ENCODE data around the gene KAZN. TPM values are rescaled to one million over a fixed set of nuclear protein-coding genes. Genes with fewer than 3 reads are reported as not detected.
A peak's percentile ranks its signal among the peaks of the same experiment; 100 is the strongest.

Gene KAZN
- total RNA-seq, 1 donor from 2014 or later: 4.3 TPM

DNA sequence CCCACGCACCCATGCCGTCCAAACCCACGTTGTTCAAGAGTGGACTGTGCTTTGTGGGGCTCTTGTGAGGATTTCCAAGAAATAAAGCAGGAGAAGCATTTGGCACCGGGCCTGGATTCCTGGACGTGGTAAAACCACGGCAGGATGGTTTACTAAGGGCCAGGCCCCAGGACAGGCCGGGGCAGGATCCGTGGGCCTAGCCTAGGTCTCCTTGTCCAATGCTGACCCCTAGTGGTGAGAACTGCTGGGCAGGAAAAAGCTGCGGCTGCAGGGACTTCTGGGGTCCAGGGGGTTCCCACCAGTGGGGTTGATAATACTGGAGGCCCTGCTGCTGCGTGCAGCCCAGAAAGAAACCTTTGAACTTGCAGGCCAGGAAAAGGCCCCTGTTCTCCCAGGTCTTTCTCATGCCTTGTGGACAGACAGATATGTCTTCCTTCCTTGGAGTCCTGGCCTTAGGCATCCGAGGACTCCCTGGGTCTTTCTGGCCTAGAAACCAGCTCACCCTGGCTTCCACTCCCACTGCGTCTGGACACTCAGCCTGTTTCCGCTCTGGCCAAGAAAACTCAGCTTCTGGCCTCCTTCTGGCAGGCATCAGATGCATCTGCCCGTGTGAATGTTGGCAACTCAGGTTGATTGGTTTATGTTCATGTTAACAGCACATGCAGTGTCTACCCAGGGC, 448.1 kb downstream of the KAZN start:
- DNase-seq (ENCODE audit: missing footprints): no peak
- intact Hi-C loops (cut with DNase I): loop anchor here (5.0 to 10.0 kb wide), 3 partner anchors 269 to 1382 kb away; no protein-coding TSS in a partner anchor
- peak; percentile 64 for ATAC-seq

DNA sequence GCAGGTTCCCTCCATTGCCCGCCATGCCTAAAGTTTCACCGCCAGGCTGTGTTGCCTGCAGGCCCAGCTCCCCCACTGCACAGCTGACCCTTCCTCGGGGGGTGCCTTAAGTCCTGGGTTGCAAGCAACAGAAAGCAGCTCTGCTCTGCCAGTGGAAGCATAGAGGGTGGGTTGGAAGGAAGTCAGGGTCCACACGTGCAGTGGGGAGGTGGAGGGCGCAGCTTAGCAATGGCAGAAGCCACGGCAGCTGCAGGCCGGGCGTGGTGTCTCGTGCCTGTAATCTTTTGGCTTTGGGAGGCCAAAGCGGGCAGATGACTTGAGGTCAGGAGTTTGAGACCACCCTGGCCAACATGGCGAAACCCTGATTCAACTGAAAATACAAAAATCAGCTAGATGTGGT, 448.8 kb downstream of the KAZN start:
- DNase-seq (ENCODE audit: missing footprints) (no peak), ATAC-seq (no peak)
- intact Hi-C loops (cut with DNase I): loop anchor here (5.0 to 10.0 kb wide), 3 partner anchors 270 to 1382 kb away; no protein-coding TSS in a partner anchor

DNA sequence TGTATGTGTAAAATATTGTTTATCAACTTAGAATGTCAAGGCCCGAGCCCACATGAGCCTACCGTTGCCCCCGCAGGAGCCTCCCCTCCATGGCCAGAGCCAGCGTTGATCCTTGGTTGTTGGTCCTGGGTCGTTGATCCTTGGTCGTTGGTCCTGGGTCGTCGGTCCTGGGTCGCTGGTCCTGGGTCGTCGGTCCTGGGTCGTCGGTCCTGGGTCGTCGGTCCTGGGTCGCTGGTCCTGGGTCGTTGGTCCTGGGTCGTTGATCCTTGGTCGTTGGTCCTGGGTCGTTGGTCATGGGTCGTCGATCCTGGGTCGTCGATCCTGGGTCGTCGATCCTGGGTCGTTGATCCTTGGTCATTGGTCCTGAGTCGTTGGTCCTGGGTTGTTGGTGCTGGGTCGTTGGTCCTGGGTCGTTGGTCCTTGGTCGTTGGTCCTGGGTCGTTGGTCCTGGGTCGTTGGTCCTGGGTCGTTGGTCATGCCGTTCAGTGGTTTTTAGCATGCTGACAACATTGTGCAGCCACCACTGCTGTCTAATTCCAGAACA, 450.0 kb downstream of the KAZN start:
- intact Hi-C loops (cut with DNase I): loop anchor here (5.0 to 10.0 kb wide), 3 partner anchors 271 to 1384 kb away; no protein-coding TSS in a partner anchor
- DNase-seq (ENCODE audit: missing footprints) (no peak), ATAC-seq (no peak)

DNA sequence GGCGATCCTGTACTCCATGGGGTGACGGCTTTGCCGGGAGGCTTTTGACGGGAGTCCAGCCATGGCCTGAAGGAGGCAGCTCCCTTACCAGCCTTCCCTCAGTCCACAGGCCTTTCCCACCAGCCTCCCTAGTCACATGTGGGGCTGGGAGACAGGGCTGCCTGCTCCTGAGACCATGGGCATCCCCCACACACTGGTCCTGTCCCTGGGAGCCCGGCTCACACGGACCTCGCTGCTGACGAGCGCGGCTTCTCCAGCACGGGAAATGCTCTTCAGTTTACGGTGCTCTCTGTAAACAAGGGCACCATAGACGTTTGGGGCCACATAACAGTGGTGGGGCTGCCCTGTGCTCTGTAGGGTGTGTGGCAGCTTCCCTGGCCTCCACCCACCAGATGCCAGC, 450.6 kb downstream of the KAZN start:
- no peak for ATAC-seq
- DNase-seq (ENCODE audit: missing footprints): no peak
- intact Hi-C loops (cut with DNase I): loop anchor here (5.0 to 10.0 kb wide), 3 partner anchors 272 to 1384 kb away; no protein-coding TSS in a partner anchor

DNA sequence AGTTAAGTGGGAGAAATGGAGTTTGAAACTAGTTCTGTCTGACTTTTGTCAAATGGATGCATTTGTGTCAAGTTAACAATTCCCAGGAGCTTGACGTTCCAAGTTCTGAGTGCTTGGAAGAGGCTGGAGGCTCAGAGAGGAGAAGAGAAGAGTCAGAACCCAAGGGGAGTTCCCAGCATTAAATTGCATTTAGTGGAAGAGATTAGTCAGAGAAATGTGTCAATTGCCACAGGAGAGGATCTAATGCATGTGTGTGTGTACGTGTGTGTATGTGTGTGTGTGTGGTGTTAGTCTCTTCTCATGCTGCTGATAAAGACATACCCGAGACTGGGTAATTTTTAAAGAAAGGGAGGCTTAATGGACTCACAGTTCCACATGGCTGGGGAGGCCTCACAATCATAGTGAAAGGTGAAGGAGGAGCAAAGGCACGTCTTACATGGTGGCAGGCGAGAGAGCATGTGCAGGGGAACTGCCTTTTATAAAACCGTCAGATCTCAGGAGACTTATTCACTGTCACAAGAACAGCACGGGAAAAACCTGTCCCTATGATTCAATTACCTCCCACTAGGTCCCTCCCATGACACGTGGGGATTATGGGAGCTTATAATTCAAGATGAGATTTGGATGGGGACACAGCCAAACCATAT, 453.5 kb downstream of the KAZN start:
- no peak for ATAC-seq
- DNase-seq (ENCODE audit: missing footprints): no peak
- intact Hi-C loops (cut with DNase I): no loop called here

DNA sequence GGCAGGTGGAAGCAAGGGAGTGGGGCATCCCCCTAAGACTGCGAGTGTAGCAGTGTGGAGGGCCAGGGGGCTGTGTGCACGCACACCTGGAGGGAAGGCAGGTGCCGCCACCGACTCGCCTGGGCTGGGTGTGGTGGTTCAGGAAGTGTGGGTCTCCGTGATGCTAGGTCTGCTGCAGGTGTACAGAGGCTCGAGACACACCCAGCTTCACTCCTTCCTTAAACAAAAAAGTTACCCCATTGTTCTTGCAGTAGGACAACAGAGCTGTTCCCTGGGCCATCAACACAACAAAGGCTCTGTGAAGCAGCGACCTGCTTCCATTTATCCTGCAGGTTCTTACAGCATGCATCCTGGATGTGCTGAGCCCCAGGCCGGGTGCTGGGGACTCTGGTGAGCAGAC, 454.7 kb downstream of the KAZN start:
- intact Hi-C loops (cut with DNase I): no loop called here
- no peak for DNase-seq (ENCODE audit: missing footprints)
- ATAC-seq: no peak

DNA sequence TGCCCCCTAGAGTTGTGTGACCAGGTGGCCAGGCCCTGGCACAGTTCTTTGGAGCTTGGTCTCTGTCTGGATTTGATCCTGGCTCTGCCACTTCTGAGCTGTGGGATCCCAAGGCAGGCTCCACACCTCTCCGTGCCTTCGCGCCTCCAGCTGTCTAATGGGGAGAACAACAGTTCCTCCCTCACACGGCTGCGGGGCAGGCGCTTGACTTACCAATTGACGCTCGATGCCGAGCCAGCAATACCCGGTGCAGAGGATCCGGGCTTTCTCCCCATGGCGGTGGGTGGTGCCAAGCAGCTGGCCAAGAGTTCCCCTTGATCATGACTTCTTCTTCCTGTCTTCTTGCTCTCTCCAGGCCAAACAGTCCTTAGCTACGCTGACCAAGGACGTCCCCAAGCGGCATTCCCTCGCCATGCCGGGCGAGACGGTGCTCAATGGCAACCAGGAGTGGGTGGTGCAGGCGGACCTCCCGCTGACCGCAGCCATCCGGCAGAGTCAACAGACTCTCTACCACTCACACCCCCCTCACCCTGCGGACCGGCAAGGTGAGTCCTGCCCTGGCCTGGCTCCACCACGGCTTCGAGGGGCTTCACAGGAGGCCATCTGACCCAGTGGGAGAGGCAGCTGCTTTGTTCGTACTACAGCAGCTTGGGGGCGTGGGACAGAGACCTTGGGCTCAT, 457.4 kb downstream of the KAZN start:
- intact Hi-C loops (cut with DNase I): no loop called here
- DNase-seq (ENCODE audit: missing footprints) (no peak), ATAC-seq (no peak)

DNA sequence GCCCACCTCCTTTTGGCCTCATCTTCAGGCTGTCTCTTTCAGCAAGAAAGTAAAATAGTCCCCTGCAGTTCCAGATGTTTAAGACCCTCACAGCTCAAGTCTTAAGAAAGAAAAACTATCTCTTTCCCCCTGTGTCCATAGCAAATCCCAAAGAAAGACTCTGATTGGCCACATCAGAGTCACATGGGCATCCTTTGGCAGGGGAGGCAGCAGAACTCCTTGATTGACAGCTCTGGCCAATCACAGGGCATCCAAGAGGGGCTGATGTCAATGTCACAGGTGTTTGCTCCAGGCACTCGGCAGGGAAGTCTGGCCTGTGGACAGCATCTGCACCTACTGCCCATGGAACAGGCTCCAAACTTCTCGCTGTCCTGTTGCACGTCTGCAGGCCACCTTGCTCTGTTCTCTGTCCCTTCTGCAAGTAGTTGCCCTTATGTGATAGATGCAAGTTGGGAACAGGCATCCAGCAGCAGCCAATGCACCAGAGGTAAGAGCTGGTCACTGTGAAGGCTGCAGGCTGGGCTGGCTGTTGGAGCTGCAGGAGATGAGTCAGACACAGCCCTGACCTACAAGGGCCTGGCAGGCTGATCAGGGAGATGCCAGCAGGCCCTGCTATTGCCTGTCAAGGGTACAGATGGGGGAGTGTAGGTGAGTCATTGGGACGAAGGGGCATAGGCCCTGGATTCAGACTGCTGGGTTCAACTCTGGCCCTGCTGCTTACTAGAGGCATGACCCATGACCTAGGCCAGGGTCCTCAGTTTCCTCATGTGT, 458.2 kb downstream of the KAZN start:
- no peak for ATAC-seq

DNA sequence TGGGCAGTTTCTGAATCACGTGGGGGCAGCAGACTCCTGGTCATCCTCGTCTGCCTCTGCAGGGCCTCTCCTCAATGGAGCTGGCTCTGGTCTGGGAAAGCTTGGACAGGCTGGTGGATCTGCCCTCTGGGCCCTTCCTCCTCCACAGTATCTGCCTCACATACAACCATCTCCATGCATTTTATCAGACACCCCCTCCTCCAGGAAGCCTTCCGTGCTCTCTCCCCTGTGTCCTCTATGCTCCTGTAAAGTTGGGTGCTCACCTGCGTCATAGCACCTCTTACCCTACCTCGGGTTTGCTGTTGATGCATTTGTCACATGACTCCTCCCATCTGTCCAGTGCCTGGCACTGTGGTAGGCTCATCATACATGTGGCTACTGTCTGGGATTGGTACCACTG, 459.3 kb downstream of the KAZN start:
- ATAC-seq: no peak
- intact Hi-C loops (cut with DNase I): no loop called here
- no peak for DNase-seq (ENCODE audit: missing footprints)

More for the DNA sequence above, 458.2 kb downstream of the KAZN start:
- intact Hi-C loops (cut with DNase I): no loop called here
- peak; percentile 37 for DNase-seq (ENCODE audit: missing footprints)

DNA sequence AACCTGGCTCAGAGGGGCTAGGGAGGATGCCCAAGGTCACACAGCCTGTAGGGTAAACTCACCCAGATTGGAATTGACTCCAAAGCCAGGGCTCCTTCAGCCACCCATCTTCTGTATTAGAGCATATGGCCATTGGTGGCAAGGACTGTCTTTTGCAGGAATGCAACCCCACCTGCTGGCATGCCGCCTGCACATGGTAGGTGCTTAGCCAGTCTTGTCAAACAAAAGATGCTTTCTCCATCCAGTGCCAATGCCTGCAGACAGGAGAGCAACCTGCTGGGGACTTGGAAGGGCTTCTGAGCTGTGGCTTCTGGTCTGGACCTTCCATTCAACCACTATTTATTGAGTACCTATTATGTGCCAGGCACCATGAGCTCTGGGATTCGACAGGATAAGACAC, 459.8 kb downstream of the KAZN start:
- intact Hi-C loops (cut with DNase I): no loop called here
- DNase-seq (ENCODE audit: missing footprints) (no peak), ATAC-seq (no peak)

DNA sequence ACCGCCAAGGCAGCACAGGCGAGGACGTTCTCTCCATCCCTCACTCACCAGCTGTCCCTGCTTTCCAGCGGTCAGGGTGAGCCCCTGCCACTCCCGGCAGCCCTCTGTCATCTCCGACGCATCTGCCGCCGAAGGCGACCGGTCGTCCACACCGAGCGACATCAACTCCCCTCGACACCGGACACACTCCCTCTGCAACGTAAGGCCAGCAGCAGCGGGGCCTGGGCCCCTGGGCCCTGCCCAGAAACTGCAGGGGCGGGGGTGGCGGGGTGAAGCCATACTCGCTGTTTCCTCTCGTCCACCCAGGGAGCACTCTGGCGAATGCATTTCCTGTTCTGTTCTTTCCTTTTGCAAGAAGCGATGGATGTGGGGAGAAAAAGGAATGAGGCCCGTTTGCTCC, 461.6 kb downstream of the KAZN start:
- ATAC-seq: no peak
- DNase-seq (ENCODE audit: missing footprints): peak; percentile 31
- intact Hi-C loops (cut with DNase I): no loop called here

DNA sequence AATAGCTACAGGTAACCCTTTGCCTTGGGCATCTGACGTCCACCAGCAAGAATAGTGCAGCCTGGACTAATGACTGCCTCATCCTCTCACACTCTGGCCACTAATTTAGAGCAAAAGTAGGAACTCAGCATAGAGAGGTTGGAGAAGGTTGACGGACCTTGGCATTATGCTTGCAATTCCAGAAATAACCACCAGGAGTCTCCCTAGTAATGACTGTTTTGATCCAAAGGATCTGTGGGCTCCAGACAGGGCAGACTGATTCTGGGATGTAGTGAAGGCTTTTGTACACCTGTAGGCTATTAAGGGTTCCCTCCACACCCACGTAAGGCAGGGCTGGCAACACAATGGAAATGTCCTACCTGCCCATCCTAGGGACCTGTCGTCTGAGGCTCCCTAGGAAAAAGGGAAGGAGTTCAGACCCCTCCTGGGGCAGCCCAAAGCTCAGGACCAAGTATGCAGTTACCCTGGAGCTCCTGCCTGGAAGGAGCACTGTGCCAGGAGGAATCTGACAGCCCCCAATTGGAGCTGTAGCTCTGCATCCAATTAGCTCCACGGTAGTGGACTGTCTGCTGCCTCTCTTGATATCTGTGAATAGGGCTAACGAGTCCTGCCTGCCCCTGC, 464.1 kb downstream of the KAZN start:
- intact Hi-C loops (cut with DNase I): no loop called here
- DNase-seq (ENCODE audit: missing footprints) (no peak), ATAC-seq (no peak)

DNA sequence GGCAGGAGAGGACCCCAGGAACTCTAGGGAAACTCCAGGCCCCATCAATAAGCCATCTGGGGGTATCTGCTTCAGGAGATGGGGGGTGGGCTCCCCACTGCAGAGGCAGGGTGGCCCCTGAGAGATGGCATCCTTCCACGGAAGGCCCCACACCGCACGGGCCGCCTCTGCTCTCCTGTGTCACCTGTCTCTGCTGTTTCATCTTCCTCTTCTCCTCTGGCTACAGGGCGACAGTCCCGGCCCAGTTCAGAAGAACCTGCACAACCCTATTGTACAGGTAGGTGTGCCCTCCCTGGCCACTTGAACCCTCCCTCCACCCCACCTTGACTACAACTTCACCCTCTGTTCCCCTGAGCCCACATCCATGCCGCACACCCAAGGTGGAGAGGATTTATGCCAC, 464.9 kb downstream of the KAZN start:
- no peak for ATAC-seq
- DNase-seq (ENCODE audit: missing footprints): no peak
- intact Hi-C loops (cut with DNase I): no loop called here

DNA sequence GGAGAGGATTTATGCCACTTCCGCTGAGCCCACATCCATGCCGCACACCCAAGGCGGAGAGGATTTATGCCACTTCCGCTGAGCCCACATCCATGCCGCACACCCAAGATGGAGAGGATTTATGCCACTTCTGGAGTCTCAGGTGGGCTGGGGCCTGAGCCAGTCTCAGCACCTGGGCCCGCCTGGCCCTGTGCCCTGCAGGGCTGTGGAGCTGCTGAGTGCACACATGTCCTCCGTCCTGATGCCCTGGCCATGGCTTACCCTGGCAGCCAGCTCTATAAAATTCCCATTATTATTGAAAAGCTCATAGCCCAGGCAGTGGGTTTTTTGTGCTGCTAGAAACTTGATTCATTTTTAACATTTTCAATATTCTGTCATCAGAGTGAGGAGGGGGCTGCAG, 465.3 kb downstream of the KAZN start:
- DNase-seq (ENCODE audit: missing footprints) (no peak), ATAC-seq (no peak)
- intact Hi-C loops (cut with DNase I): no loop called here

DNA sequence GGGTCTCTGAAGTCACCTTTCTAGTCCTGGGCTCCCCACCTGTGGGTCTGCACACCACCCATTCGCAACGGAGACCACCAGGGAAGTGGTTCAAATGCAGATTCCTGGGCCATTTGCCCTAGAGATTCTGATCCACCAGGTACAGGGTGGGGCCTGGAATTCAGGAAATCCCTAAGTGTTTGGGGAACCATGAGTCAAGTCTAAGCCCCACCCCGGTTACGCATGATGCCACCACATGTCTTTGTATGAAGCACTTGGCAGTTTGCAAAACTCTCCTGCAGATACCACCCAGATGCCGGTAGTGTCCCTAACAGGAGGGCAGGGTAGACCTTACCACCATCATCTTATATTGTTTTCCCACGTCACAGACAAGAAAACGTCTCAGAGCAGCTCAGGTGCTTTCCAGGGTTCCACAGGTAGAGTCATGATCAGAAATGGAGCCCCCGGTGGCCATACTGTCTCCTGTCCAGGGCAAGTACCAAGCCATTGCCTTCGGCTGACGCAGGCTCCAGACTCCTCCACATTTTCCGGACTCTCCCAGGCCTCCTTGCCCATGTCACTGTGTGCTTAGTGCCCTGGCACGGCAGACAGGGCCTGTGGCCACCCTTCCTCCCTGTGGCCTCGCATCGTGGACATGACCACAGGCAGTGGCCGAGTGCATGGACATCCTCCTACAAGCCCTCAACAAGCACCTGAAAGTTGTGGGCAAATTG, 465.9 kb downstream of the KAZN start:
- DNase-seq (ENCODE audit: missing footprints) (no peak), ATAC-seq (no peak)
- intact Hi-C loops (cut with DNase I): no loop called here

DNA sequence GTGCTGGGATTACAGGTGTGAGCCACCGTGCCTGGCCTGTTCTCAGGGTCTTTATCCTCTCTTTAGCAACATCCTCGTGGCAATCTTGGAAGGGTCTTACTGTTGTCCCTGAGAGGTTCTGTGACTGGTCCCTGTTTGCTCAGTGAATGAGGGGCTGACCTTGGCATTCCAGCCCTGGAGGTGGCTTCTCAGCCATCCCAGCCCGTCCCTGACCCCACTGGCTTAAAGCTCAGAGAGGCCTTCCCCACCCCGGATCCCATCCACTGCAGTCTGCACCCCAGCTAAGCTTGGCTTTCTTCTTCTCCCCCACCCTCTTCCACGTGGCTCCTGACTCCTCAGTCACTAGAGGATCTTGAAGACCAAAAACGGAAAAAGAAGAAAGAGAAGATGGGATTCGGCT, 466.8 kb downstream of the KAZN start:
- DNase-seq (ENCODE audit: missing footprints): no peak
- intact Hi-C loops (cut with DNase I): no loop called here

DNA sequence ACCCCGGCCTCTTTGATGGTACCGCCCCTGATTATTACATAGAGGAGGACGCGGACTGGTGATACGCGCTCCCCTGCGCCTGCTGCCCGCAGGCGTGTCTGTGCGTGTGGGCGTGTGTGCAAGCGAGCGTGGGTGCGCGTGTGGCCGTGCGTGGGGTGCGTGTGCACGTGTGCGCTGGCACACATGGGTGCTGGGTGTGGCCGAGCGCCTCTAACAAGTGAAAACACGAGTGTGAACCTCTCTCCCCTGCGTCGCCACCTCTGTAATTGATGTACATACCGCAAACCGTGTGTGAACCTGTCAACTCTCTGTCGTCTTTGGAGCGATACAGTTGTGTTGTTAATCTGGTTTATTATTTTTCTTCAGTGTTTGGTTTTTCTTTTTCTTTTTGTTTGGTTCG, 467.3 kb downstream of the KAZN start:
- DNase-seq (ENCODE audit: missing footprints): peak; percentile 44
- ATAC-seq: no peak
- intact Hi-C loops (cut with DNase I): no loop called here

More for the DNA sequence above, 466.8 kb downstream of the KAZN start:
- no peak for ATAC-seq

DNA sequence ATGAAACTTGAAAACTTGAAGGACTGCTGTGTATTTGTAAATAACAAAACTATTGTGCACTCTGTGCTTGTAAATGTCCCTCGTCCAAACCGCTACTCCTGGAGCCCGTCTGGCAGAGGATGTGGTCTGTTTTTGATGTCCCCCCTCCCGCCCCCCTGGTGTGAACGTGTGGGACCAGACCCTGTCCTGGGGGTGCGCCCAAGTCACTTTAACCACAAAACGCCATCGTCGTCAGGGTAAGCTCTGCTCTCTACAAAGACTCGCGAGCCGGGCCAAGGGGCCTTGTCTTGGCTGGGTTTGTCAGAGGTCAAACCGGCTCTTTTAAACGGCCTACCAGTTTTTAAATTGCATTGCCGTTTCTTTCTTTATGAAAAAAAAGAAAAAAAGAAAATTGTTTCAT, 467.7 kb downstream of the KAZN start:
- ATAC-seq (no peak), DNase-seq (ENCODE audit: missing footprints) (no peak)
- intact Hi-C loops (cut with DNase I): no loop called here
